Hepatocyte (in vitro differentiated cells): Measurements from ENCODE around the gene CRHR1.

ENCODE experiments used
- CTCF ChIP-seq: fragments of 200-600 bp; sonication (generic); IDR thresholded peaks from 2 replicates; pipeline ENCODE4 v1.5.1; 2016; ENCODE audit warnings: antibody characterized with exemption, mild to moderate bottlenecking; ENCODE audit not compliant: poor library complexity
- EZH2 ChIP-seq: fragments of 200-600 bp; sonication (generic); IDR thresholded peaks from 2 replicates; pipeline ENCODE4 v1.6.1; 2016; ENCODE audit warnings: antibody characterized with exemption, mild to moderate bottlenecking, borderline replicate concordance
- EZH2phosphoT487 ChIP-seq: fragments of 200-600 bp; sonication (generic); IDR thresholded peaks from one replicate; pipeline ENCODE4 v1.6.1; 2018; ENCODE audit warnings: antibody characterized with exemption, mild to moderate bottlenecking, low read depth, moderate library complexity; ENCODE audit not compliant: unreplicated experiment, severe bottlenecking

DNA sequence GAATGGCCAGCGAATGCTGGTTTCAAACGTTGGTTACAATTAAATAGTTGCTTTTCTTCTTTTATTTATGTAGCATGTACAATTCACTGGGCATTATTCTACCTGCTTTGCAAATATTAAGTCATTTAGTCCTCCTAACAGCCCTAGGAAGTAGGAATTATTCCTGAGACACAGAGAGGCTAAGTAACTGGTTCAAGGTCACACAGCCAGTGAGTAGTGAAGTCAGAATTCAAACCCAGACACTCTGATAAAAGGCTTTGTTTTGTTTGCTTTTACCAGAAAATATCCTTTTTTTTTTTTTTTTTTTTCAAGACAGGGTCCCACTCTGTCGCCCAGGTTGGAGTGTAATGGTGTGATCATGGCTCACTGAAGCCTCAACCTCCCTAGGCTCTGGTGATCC is 2.2 kb downstream of the CRHR1 start:
- TF ChIP-seq CTCF, result no peak
- no peak for TF ChIP-seq EZH2phosphoT487
- no peak for TF ChIP-seq EZH2
